Fibroblast of skin of scalp (primary cell): ENCODE results near the gene RCOR3. TPM values are rescaled to one million over a fixed set of nuclear protein-coding genes. Genes with fewer than 3 reads are reported as not detected.
"Not testable (repeated sequence)": the region's sequence is repeated elsewhere in the genome, so short reads cannot be mapped to it uniquely, and the experiment has no call there.

ENCODE experiments used
- DNase-seq: peaks from one replicate; pipeline ENCODE4 v3.0.0-alpha.2; 2013
- polyA plus RNA-seq, 2 experiments: library from polyadenylated mRNA; unstranded; fragments of 120-200 nt; gene quantifications; one replicate each; pipeline ENCODE4 v1.2.1, GENCODE V29; 2013; ENCODE audit not compliant: insufficient read length in 2 of 2

Gene RCOR3
- polyA plus RNA-seq (2013, experiment 1 of 2; ENCODE audit: insufficient read length): 25.3 TPM
- polyA plus RNA-seq (2013, experiment 2 of 2; ENCODE audit: insufficient read length): 32.4 TPM

DNA sequence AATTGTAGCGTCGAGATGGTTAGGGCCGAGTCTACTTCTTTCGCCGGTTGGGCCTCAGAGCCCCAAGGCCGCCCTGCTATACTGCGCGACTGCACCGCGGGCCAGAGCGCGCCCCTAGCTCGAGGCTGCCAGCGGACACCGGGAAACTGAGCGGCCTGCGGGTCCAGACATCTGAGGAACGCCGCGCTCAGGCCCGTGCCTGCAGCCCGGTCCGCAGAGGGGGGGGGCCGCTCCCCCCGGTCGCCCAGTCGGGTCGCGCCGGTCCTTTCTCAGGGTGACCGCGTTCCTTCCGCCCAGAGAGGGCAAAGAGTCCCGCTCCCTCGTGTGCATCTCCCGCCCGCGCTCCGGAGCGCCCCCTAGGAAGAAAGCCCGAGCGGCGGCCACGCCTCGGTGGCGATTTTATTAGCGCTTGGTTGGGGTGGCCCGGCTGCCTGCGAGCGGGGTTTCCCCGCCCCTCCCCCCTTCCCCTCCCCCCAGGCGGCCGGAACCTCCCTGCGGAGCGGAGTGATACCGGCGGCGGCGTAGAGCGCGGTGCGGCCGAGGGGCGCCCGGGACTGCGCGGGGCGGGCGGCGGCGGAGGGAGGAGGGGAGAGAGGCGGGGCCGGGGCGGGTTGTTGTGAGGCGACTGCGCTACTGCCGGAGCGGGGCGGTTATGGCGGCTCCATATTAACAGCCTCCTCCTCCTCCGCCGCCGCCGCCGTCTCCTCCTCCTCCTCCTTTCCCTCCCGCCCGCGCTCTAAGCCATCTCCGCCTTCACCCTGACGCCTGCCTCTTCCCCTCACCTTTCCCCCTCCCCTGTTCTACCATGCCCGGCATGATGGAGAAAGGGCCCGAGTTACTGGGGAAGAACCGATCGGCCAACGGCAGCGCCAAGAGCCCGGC, at the start of gene RCOR3:
Gene RCOR3 (plus strand): TSS at position 611 of the 882 bp plus-strand sequence. CDS start 195 bp downstream, at position 806.
- peak; percentile 97 for DNase-seq

DNA sequence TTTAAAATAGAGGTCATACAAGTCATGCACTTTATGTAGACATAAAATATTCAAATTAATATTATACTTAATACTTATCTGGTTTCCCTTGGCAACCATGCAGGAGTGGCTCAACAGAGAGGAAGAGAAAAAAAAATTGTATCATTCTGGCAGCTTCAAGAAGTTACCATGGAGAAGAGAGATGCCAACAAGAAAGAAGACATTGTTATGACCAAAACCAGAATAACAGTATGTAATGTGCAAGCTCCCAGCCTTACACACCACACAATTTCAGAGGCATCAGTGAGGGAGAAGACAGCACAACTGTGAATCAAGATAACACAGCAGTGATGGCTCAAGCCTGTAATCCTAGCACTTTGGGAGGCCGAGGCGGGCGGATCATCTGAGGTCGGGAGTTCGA, 49.1 kb upstream of the RCOR3 start:
- no peak for DNase-seq

DNA sequence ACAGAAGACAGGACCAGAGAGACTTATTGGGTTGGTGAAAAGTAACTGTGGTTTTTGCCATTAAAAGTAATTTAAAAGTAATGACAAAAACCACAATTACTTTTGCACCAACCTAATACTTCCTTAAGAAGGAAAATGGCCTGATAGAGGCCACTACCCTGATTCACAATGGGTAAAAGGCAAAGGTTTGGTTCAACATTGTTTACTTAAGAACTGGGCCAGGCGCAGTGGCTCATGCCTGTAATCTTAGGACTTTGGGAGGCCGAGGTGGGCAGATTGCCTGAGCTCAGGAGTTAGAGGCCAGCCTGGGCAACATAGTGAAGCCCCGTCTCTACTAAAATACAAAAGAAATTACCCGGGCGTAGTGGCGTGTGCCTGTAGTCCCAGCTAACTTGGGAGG, 48.2 kb upstream of the RCOR3 start:
- no peak for DNase-seq

DNA sequence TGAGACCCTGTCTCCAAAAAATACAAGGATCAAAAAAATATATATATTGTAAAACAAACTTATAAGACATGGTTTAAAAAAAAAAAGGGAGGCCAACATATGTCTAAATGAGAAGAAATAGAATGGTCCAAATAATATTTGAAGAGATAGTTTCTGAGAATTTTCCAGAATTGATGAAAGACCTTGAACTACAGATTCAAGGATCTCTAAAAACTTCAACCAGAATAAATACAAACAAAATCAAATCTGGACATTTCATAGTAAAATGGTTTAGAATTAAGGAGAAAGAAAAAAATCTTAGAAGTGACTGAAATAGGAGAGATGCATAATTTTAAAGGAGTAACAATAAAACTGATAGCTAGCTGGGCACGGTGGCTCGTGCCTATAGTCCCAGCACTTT, 45.5 kb upstream of the RCOR3 start:
- DNase-seq: no peak

DNA sequence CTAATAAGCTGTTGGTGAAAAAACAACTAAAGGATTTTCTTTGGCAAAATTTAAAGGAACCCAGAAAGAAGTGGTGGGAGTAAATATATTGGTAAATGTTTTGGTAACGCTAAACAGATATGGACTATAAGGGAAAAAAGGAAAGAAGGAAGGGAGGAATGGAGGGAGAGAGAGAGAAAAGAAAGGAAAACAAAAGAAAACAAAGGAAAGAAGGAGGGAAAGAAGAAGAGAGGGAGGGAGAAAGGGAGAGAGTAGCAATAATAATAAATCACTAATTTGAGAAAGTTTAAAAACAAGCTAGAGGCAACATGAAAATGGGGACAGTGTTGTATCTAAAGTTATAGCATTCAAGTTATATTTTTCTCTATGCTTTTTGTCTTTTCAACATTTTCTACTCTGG, 43.6 kb upstream of the RCOR3 start:
- no peak for DNase-seq

DNA sequence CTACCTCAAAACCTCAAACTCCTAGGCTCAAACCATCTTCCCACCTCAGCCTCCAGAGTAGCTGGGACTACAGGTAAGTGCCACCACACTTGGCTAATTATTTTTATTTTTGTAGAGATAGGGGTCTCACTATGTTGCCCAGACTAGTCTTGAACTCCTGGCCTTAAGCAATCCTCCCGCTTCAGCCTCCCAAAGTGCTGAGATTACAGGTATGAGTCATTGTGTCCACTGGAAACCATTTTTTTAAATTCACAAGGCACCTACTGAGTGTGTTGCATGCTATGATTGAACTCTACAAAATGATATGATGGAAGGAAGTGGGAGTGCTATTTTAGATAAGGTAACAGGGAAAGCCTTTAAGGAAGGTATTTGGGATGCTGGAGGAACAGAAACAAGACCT, 41.8 kb upstream of the RCOR3 start:
- DNase-seq: no peak

DNA sequence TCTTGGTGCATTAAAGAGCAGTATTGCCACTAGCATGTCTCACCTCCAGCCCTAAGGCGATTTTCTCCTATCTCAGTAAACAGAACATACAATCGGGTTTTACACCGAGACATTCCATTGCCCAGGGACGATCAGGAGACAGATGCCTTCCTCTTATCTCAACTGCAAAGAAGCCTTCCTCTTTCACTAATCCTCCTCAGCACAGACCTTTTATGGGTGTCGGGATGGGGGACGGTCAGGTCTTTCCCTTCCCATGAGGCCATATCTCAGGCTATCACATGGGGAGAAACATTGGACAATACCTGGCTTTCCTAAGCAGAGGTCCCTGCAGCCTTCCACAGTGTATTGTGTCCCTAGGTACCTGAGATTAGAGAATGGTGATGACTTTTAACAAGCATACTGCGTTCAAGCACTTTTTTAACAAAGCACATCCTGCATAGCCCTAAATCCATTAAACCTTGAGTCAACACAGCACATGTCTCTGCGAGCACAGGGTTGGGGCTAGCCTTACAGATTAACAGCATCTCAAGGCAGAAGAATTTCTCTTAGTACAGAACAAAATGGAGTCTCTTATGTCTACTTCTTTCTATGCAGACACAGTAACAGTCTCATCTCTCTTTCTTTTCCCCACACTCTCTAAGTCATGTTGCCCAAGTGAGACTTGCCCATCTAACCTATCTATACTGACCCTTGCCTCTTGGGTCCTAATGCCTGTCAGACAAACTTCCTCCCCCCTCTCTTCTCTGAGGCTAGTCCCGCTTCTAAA, 36.5 kb upstream of the RCOR3 start:
- not testable (repeated sequence) for DNase-seq

DNA sequence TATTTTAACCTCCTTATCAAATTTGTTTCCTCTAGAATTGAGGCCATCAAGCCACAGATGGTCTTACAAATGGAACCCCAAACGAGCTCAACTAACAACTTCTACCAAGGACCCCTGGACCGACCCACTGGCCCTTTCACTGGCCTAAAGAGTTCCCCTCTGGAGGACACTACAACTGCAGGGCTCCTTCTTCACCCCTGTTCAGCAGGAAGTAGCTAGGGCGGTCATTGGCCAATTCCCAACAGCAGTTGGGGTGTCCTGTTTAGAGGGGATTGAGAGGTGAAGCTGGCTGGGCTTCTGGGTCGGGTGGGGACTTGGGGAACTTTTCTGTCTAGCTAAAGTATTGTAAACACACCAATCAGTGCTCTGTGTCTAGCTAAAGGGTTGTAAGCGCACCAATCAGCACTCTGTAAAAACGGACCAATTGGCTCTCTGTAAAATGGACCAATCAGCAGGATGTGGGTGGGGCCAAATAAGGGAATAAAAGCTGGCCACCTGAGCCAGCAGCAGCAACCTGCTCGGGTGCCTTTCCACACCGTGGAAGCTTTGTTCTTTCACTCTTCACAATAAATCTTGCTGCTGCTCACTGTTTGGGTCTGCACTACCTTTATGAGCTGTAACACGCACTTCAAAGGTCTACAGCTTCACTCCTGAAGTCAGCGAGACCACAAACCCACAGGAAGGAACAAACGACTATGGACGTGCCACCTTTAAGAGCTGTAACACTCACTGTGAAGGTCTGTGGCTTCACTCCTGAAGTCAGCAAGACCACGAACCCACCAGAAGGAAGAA, 30.4 kb upstream of the RCOR3 start:
- not testable (repeated sequence) for DNase-seq

DNA sequence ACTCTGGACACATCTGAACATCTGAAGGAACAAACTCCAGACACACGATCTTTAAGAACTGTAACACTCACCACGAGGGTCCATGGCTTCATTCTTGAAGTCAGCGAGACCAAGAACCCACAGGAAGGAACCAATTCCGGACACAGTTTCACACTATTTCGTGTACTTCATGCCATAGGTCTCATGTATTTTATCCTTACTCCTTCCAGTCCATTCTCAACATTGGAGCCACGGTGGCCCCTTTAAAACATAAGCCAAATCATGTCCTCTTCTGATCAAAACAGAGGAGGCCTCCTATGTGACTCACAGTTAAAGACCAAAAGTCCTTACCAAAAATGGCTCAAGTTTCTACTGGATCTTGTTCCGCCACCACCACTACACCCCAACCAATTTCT, 29.8 kb upstream of the RCOR3 start:
- DNase-seq: no peak

DNA sequence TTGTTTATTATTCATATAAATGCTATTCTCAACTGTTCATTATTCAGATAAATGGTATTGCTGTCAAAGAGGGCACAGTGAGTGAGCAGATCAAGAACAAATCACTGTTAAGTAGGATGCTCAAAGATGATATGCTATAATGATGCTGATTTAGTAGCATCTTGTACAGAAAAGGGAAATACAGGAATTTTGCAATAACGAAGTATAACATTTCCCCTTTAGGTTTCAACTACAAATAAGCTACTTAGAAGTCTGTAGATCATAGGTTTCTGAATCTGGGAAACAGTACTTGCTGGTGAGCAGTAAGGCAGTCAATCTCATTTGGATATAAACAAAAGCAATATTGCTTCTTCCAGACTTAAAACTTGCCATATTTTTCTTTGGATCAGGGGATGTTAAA, 27.3 kb upstream of the RCOR3 start:
- no peak for DNase-seq

DNA sequence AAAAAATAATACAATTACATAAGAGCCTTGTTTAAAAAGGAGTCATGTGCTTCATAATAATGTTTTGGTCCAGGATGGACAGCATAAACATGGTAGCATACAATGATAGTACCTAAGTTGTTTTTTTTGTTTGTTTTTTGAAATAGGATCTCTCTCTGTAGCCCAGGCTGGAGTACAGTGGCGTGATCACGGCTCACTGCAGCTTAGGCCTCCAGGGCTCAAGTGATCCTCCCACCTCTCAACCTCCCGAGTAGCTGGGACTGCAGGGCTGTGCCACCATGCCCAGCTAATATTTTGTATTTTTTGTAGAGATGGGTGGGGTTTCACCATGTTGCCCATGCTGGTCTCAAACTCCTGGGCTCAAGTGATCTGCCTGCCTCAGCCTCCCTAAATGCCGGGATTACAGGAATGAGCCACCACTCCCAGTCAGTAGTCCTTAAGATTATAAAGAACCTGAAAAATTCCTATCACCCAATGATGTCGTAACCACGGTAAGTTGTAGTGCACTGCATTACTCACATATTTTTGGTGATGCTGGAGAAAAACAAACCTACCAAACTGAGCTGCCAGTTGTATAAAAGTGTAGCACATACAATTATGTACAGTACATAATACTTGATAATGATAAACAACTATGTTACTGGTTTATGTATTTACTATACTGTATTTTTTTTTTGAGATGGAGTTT, 22.4 kb upstream of the RCOR3 start:
- DNase-seq: peak; percentile 34

DNA sequence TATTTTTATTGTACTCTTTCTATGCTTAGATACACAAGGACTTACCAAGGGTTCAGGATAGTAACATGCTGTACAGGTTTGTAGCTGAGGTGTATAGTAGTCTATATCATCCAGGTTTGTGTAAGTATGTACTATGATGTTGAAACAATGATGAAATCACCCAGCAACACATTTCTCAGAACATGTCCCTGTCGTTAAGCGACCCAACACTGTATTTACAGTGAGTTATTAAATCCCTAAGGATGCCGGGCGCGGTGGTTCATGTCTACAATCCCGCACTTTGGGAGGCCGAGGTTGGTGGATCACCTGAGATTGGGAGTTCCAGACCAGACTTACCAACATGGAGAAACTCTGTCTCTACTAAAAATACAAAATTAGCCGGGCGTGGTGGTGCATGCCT, 21.6 kb upstream of the RCOR3 start:
- DNase-seq: no peak

DNA sequence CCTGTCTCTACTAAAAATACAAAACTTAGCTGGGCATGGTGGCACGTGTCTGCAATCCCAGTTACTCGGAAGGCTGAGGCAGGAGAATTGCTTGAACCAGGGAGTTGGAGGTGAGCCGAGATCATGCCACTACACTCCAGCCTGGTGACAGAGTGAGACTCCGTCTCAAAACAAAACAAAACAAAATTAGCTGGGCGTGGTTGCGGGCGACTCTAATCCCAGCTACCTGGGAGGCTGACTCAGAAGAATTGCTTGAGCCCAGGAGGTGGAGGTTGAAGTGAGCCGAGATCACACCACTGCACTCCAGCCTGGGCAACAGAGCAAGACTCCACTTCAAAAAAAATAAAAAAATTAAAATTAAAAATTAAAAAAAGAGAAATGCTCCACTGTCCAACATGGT, 18.6 kb upstream of the RCOR3 start:
- not testable (repeated sequence) for DNase-seq

DNA sequence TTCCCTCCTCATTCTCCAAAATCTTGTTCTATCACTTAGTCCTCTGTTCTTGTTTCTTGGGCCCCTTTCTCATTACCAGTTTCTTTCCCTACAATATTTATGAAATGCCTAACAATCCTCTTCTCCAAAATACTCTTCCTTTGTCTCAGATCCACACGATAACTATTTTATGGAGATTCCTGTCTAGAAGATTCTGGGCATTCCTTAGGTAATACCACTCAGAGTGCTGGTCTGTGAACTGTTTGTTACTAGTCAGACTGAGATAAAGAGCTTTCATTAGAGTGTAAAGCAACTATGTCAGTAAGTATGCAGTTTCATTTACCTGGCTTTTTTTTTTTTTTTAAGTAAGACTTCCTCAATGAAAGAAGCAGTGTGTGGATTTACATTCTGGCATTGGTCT, 18.1 kb upstream of the RCOR3 start:
- no peak for DNase-seq

DNA sequence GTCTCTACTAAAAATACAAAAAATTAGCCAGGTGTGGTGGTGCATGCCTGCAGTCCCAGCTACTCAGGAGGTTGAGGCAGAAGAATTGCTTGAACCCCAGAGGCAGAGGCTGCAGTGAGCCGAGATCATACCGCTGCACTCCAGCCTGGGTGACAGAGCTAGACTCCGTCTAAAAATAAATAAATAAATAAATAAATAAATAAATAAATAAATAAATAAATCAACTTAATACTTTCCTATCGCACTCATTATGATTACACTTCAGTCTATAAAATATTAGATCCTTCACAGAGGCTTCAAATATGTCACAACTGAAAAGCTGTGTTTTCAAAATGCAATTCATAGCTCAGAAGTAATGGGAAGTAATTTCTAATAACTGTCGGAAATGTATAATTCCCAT, 15.5 kb upstream of the RCOR3 start:
- DNase-seq: not testable (repeated sequence)

DNA sequence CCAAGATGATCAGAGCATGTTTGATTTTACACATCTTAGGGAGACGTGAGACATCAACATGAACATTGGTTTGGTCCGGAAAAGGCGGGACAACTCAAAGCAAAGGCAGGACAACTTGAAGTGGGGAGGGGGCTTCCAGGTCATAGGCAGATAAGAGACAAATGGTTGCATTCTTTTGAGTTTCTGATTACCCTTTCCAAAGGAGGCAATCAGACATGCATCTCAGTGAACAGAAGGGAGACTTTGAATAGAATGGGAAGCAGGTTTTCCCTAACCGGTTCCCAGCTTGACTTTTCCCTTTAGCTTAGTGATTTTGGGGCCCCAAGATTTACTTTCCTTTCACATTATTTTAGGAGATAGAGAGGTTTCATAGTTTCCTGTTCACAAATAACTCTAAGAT, 12.6 kb upstream of the RCOR3 start:
- DNase-seq: not testable (repeated sequence)

DNA sequence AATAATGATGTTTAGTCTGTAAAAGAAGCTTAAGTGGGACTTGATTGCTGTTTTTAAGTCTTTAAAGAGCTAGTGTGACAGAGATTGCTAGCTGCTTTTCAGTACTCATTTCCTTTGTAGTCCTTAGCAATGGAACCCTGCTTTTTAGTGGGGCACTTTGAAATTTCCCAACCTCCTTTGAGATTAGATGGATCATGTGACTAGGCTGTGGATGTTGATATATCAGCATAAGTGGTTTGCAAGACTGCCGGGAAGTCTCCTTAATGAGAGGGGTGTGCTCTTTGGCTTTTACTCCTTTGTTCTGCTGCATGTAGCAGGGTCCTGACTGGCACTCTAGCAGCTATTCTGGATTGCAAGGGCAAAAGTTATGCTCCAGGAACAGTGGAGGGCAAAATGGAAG, 11.2 kb upstream of the RCOR3 start:
- DNase-seq: no peak

DNA sequence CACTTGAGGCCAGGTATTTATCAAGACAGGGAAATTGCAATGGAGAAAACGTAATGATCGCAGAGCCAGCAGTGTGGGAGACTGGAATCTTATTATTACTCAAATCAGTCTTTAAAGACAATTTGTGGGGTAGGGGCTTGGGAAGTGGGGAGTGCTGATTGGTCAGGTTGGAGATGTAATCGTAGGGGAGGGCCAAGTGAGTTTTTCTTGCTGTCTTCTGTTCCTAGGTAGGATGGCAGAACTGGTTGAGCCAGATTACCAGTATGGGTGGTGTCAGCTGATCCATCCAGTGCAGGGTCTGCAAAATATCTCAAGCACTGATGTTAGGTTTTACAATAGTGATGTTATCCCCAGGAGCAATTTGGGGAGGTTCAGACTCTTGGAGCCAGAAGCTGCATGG, 9.6 kb upstream of the RCOR3 start:
- DNase-seq: not testable (repeated sequence)

DNA sequence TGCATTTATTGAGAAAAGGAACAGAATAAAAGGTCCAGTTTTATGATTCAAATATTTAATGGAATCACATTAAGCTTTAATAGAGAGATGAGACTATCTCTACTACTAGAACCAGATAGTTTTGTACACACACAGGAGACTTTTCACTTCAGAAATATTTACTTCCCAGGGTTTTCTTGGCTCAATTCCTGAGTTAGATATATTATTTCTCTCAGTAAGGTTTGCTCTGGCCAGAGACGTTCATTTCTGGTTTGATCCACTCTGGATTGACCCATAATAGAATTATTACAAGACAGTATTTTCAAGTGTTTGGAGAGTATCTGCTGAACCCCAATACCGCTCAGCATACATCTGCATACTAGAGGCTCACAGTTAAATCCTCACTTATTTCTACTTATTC, 1.3 kb upstream of the RCOR3 start:
- DNase-seq: peak; percentile 20

DNA sequence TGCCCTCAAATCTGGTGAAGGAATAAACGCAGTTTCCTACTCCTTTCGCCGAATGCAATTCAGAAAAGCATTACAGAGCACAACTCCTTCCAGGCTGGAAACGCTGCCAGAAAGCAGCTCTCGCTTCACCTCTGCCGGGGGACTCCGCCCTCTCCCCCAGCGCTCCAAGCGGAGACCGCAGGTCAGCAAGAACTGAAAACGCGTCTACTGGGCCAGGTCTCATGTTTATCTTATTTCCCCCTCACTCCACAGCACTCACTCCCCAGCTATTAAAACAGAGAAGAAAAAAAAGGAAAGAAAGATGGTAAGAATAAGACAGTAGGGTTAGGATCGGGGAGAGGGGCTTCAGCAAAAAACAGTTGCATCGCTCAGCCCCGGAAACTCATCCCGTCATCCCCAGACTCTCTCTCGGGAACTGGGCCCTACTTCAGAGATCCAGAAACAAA, 833 bp upstream of the RCOR3 start:
- DNase-seq: peak; percentile 76

DNA sequence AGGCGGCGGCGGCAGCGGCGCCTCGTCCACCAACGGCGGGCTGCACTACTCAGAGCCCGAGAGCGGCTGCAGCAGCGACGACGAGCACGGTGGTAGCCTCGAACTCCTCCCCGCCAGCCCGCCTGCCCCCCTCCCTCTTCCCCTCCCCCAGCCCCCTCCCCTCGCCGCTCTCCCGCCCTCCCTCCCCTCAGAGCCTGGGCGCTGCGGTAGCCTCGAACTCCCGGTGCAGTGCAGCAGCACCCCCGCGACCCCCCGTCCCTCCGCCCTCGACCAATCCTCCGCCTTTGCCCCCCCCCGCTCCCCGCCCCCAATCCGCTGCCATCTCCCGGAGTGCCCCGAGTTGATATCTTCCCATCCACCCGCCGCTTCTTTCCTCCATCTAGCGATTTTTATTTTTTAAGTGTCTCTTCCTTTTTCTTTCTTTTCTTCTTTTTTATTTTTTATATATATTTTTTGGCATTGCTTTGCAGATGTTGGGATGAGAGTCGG, 516 bp downstream of the RCOR3 start:
- DNase-seq: peak; percentile 74
